ENCODE data around the gene NUP188. TPM values are rescaled to one million over a fixed set of nuclear protein-coding genes. Genes with fewer than 3 reads are reported as not detected.

NUP188 gene
- polyA plus RNA-seq, 1 donor from 2014 or later: 24.0 TPM

DNA sequence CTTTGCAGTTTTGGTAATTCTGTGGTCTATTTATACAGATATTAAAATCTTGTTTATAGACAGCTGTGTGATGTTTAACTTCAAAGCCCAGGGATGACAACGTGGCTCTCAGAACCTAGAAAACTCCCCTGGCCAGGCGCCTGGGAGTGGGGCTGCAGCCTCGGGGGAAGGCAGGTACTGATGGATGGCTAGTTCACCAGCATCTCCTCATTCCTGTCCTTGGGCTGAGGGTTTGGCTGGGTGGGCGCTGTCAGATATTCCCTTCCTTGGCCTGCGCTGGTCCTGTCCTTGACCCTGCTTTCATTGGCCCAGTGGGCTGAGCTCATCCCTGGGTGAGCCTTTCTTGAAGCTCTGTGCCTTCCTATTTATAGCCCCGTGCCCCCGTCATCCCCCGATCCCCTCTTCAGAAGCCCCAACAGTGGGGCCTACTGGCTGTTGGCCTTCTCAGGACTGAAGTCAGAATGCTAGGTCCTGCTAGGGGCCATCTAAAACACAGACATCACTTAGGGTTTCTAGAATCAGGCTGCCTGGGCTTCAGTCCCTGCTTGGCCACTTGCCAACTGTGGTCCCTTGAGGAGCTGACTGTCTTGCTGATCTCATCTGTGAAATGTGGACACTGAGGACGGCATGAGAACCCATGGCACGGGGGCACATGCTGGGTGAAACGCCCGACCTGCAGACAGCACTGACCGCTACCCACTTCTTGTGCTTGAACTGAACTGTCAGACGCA, 59.7 kb downstream of the NUP188 start:
- Histone ChIP-seq H3K9ac (ENCODE audit: low read length) (no peak overlapping the region), H4K20me1 (ENCODE audit: insufficient read depth) (no peaks in the 10 kb centered on the region), H3K4me2 (ENCODE audit: low read length) (no peak overlapping the region), H3K36me3 (ENCODE audit: insufficient read depth, low read length) (no peaks in the 10 kb centered on the region), H3K9me3 (ENCODE audit: low read length) (no peaks in the 10 kb centered on the region), H3K27ac (ENCODE audit: low read length) (no peak overlapping the region), H3F3A (ENCODE audit: insufficient read depth, low read length, poor library complexity, severe bottlenecking) (no peaks in the 10 kb centered on the region), H3K27me3 (ENCODE audit: insufficient read depth, low read depth, low read length) (no peaks in the 10 kb centered on the region), H3K79me2 (replicated peaks; ENCODE audit: insufficient read depth, low read length) (no peaks in the 10 kb centered on the region), H3K4me3 (ENCODE audit: low read length) (no peak overlapping the region), H3K9me2 (ENCODE audit: insufficient read depth, low read length) (no peaks in the 10 kb centered on the region), H2AFZ (ENCODE audit: low read depth, low read length) (no peak overlapping the region)
- no peak for TF ChIP-seq EZH2 (IDR thresholded peaks at IDR 0.05; ENCODE audit: borderline replicate concordance, insufficient read depth, low read length, poor library complexity, severe bottlenecking)
- TF ChIP-seq, protein P1, sequence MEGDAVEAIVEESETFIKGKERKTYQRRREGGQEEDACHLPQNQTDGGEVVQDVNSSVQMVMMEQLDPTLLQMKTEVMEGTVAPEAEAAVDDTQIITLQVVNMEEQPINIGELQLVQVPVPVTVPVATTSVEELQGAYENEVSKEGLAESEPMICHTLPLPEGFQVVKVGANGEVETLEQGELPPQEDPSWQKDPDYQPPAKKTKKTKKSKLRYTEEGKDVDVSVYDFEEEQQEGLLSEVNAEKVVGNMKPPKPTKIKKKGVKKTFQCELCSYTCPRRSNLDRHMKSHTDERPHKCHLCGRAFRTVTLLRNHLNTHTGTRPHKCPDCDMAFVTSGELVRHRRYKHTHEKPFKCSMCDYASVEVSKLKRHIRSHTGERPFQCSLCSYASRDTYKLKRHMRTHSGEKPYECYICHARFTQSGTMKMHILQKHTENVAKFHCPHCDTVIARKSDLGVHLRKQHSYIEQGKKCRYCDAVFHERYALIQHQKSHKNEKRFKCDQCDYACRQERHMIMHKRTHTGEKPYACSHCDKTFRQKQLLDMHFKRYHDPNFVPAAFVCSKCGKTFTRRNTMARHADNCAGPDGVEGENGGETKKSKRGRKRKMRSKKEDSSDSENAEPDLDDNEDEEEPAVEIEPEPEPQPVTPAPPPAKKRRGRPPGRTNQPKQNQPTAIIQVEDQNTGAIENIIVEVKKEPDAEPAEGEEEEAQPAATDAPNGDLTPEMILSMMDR (IDR thresholded peaks at IDR 0.05; ENCODE audit: poor library complexity, severe bottlenecking): peak; percentile 46
- TF ChIP-seq, protein P2, sequence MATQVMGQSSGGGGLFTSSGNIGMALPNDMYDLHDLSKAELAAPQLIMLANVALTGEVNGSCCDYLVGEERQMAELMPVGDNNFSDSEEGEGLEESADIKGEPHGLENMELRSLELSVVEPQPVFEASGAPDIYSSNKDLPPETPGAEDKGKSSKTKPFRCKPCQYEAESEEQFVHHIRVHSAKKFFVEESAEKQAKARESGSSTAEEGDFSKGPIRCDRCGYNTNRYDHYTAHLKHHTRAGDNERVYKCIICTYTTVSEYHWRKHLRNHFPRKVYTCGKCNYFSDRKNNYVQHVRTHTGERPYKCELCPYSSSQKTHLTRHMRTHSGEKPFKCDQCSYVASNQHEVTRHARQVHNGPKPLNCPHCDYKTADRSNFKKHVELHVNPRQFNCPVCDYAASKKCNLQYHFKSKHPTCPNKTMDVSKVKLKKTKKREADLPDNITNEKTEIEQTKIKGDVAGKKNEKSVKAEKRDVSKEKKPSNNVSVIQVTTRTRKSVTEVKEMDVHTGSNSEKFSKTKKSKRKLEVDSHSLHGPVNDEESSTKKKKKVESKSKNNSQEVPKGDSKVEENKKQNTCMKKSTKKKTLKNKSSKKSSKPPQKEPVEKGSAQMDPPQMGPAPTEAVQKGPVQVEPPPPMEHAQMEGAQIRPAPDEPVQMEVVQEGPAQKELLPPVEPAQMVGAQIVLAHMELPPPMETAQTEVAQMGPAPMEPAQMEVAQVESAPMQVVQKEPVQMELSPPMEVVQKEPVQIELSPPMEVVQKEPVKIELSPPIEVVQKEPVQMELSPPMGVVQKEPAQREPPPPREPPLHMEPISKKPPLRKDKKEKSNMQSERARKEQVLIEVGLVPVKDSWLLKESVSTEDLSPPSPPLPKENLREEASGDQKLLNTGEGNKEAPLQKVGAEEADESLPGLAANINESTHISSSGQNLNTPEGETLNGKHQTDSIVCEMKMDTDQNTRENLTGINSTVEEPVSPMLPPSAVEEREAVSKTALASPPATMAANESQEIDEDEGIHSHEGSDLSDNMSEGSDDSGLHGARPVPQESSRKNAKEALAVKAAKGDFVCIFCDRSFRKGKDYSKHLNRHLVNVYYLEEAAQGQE (IDR thresholded peaks at IDR 0.05; ENCODE audit: borderline replicate concordance): no peak
- no peak for TF ChIP-seq TAF1 (IDR thresholded peaks at IDR 0.05; ENCODE audit: low read depth)
- TF ChIP-seq EP300 (conservative IDR thresholded peaks at IDR 0.05; ENCODE audit: poor library complexity, severe bottlenecking): no peak
- TF ChIP-seq POLR2AphosphoS5 (IDR thresholded peaks at IDR 0.05): no peak
- TF ChIP-seq MXI1 (conservative IDR thresholded peaks at IDR 0.05; ENCODE audit: poor library complexity, severe bottlenecking): no peak
- no peak for TF ChIP-seq RAD21 (conservative IDR thresholded peaks at IDR 0.05)

GRCh38 chr9:129007766-129008468, 60.4 kb downstream of the NUP188 start:
- no peak overlapping the region for H3K27ac ChIP-seq (ENCODE audit: low read length)

More at GRCh38 chr9:129007766-129008468, 60.4 kb downstream of the NUP188 start:
- no peaks in the 10 kb centered on the region for H3K9me3 ChIP-seq (ENCODE audit: low read length)
- no peaks in the 10 kb centered on the region for H3K27me3 ChIP-seq (ENCODE audit: insufficient read depth, low read depth, low read length)
- TF ChIP-seq POLR2AphosphoS5 (IDR thresholded peaks at IDR 0.05): no peak
- TF ChIP-seq SMC3 (conservative IDR thresholded peaks at IDR 0.05; ENCODE audit: poor library complexity): no peak
- TF ChIP-seq, protein P1 (IDR thresholded peaks at IDR 0.05; ENCODE audit: poor library complexity, severe bottlenecking): no peak
- TF ChIP-seq TAF1 (IDR thresholded peaks at IDR 0.05; ENCODE audit: low read depth): no peak
- no peak for TF ChIP-seq RAD21 (conservative IDR thresholded peaks at IDR 0.05)
- TF ChIP-seq MXI1 (conservative IDR thresholded peaks at IDR 0.05; ENCODE audit: poor library complexity, severe bottlenecking): no peak
- TF ChIP-seq EP300 (conservative IDR thresholded peaks at IDR 0.05; ENCODE audit: poor library complexity, severe bottlenecking): no peak
- TF ChIP-seq EZH2 (IDR thresholded peaks at IDR 0.05; ENCODE audit: borderline replicate concordance, insufficient read depth, low read length, poor library complexity, severe bottlenecking): no peak
- TF ChIP-seq, protein P2 (IDR thresholded peaks at IDR 0.05; ENCODE audit: borderline replicate concordance): no peak
- no peak overlapping the region for H3K4me3 ChIP-seq (ENCODE audit: low read length)
- no peaks in the 10 kb centered on the region for H4K20me1 ChIP-seq (ENCODE audit: insufficient read depth)
- H3K79me2 ChIP-seq (replicated peaks; ENCODE audit: insufficient read depth, low read length): no peaks in the 10 kb centered on the region
- H3K9me2 ChIP-seq (ENCODE audit: insufficient read depth, low read length): no peaks in the 10 kb centered on the region
- H3K4me2 ChIP-seq (ENCODE audit: low read length): no peak overlapping the region
- H2AFZ ChIP-seq (ENCODE audit: low read depth, low read length): no peak overlapping the region
- no peaks in the 10 kb centered on the region for H3F3A ChIP-seq (ENCODE audit: insufficient read depth, low read length, poor library complexity, severe bottlenecking)
- no peak overlapping the region for H3K9ac ChIP-seq (ENCODE audit: low read length)
- H3K36me3 ChIP-seq (ENCODE audit: insufficient read depth, low read length): no peaks in the 10 kb centered on the region
